Natural killer cell (primary cell): Measurements from ENCODE around the gene TEKT2. TPM values are rescaled to one million over a fixed set of nuclear protein-coding genes. Genes with fewer than 3 reads are reported as not detected.

Source experiments
- ATAC-seq, 3 donors: fragments of 150-1000 bp in 2 of 3; fragments of 200-7000 bp in 1 of 3; cut with Tn5 transposase; 1 replicate in 1 of 3; 2 replicates in 2 of 3; pipeline ENCODE4 v1.10.0; 2021; ENCODE audit warnings: mild to moderate bottlenecking in 2 of 3, moderate library complexity in 2 of 3
- DNase-seq, 2 donors: peaks; one replicate each; pipeline versions ENCODE4 v3.0.0 to v3.0.0-alpha.2; 2013 to 2021; ENCODE audit warnings: mixed read lengths in 1 of 2
- H3K27ac ChIP-seq: one replicate; pipeline ENCODE4 v1.5.1; 2013; ENCODE audit warnings: mild to moderate bottlenecking, low read length
- H3K27me3 ChIP-seq: one replicate; pipeline ENCODE4 v1.6.1; 2013; ENCODE audit warnings: low read length; ENCODE audit not compliant: control insufficient read depth, insufficient read depth
- H3K36me3 ChIP-seq: one replicate; pipeline ENCODE4 v1.6.1; 2013; ENCODE audit warnings: low read length; ENCODE audit not compliant: control insufficient read depth, insufficient read depth
- H3K4me1 ChIP-seq: one replicate; pipeline ENCODE4 v1.6.1; 2013; ENCODE audit warnings: low read length; ENCODE audit not compliant: control insufficient read depth, insufficient read depth
- H3K4me3 ChIP-seq: one replicate; pipeline ENCODE4 v1.5.1; 2013; ENCODE audit warnings: low read length
- H3K9me3 ChIP-seq: one replicate; pipeline ENCODE4 v1.6.1; 2013; ENCODE audit warnings: low read length; ENCODE audit not compliant: control insufficient read depth, insufficient read depth
- H3K27ac Mint-ChIP-seq, 2 donors: one replicate each; pipeline ENCODE4 v1.8.0; 2022; ENCODE audit warnings: mild to moderate bottlenecking in 2 of 2, mixed read lengths in 2 of 2, moderate library complexity in 1 of 2
- H3K27me3 Mint-ChIP-seq, 2 donors: one replicate each; pipeline ENCODE4 v1.8.0; 2022; ENCODE audit warnings: low read depth in 2 of 2, mixed read lengths in 2 of 2
- H3K36me3 Mint-ChIP-seq: one replicate; pipeline ENCODE4 v1.8.0; 2022; ENCODE audit warnings: mixed read lengths
- H3K4me1 Mint-ChIP-seq, 2 donors: one replicate each; pipeline ENCODE4 v1.8.0; 2022; ENCODE audit warnings: mixed read lengths in 2 of 2
- H3K4me3 Mint-ChIP-seq: one replicate; pipeline ENCODE4 v1.8.0; 2022; ENCODE audit warnings: mild to moderate bottlenecking, moderate library complexity, mixed read lengths
- H3K9me3 Mint-ChIP-seq, 2 donors: one replicate each; pipeline ENCODE4 v1.8.0; 2022; ENCODE audit warnings: mixed read lengths in 2 of 2
- WGBS: methylation state at CpG from one replicate; pipeline ENCODE4 v1.1.7; 2013; ENCODE audit warnings: missing lambda C conversion rate; ENCODE audit not compliant: insufficient coverage; 5-methylcytosine and 5-hydroxymethylcytosine counted together
- intact Hi-C: fragments of 100-400 bp; cut with micrococcal nuclease; formaldehyde crosslinking; loops from one replicate; pipeline ENCODE4 v1.14.2; 2022
- total RNA-seq, 4 donors: library from RNA; stranded (reverse); fragments of 120-200 nt in 1 of 4; gene quantifications; one replicate each; pipeline versions ENCODE4 v1.2.3 to v1.2.4, GENCODE V29; 2013 to 2022
- TF ChIP-seq, protein P1 (sequence below): fragments of 200-600 bp; IDR thresholded peaks from one replicate; pipeline ENCODE4 v1.8.0; 2022; ENCODE audit warnings: antibody characterized with exemption

The TEKT2 gene
- total RNA-seq, 3 donors from 2014 or later (not counting 1 experiment from before 2014, with no cell fraction given) = 0.24 to 0.35 TPM; not detected in 1

DNA sequence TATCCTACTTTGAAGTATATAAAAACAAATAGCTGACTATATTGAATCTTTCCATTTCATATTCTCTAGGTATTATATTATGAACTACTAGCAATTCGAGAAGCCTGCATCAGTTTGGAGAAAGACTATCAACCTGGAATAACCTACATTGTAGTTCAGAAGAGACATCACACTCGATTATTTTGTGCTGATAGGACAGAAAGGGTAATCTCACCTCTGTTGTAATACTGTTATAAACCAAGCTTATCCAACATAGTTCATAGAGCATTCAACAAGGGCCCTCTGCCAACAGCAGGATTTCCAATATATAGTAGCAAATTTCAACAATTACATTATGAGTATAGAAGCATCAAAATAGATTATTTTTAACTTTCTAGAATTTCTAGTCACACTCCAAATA is 43.7 kb upstream of the TEKT2 start:
- Mint-ChIP-seq H3K9me3 (no peaks in the 10 kb centered on the region), H3K27me3 (no peaks in the 10 kb centered on the region), H3K36me3 (peaks cover 5% of the 10 kb centered on the region), H3K4me3 (no peak overlapping the region), H3K27ac (no peak overlapping the region), H3K4me1 (no peaks in the 10 kb centered on the region)
- no peak overlapping the region for H3K4me3 ChIP-seq
- H3K36me3 ChIP-seq = peaks cover 50% of the 10 kb centered on the region
- H3K27me3 ChIP-seq = no peaks in the 10 kb centered on the region
- TF ChIP-seq, protein P1, sequence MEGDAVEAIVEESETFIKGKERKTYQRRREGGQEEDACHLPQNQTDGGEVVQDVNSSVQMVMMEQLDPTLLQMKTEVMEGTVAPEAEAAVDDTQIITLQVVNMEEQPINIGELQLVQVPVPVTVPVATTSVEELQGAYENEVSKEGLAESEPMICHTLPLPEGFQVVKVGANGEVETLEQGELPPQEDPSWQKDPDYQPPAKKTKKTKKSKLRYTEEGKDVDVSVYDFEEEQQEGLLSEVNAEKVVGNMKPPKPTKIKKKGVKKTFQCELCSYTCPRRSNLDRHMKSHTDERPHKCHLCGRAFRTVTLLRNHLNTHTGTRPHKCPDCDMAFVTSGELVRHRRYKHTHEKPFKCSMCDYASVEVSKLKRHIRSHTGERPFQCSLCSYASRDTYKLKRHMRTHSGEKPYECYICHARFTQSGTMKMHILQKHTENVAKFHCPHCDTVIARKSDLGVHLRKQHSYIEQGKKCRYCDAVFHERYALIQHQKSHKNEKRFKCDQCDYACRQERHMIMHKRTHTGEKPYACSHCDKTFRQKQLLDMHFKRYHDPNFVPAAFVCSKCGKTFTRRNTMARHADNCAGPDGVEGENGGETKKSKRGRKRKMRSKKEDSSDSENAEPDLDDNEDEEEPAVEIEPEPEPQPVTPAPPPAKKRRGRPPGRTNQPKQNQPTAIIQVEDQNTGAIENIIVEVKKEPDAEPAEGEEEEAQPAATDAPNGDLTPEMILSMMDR = no peak
- intact Hi-C loops = no loop called here
- DNase-seq (no peak), ATAC-seq (no peak)
- 100% methylated on average over 2 of the region's 2 CpGs for WGBS
- no peaks in the 10 kb centered on the region for H3K4me1 ChIP-seq
- no peak overlapping the region for H3K27ac ChIP-seq
- no peaks in the 10 kb centered on the region for H3K9me3 ChIP-seq

- H3K4me1 ChIP-seq = no peaks in the 10 kb centered on the region
- intact Hi-C loops = no loop called here
- H3K27ac ChIP-seq = no peak overlapping the region
- H3K27me3 ChIP-seq = no peaks in the 10 kb centered on the region
- ATAC-seq (no peak), DNase-seq (no peak)
- H3K9me3 ChIP-seq = no peaks in the 10 kb centered on the region
- Mint-ChIP-seq H3K36me3 (peaks cover 10% of the 10 kb centered on the region), H3K27ac (no peak overlapping the region), H3K4me3 (no peak overlapping the region), H3K4me1 (no peaks in the 10 kb centered on the region), H3K27me3 (no peaks in the 10 kb centered on the region), H3K9me3 (peaks cover 0 to 3% of the 10 kb centered on the region in 2 donors)
- TF ChIP-seq, protein P1 = no peak
- peaks cover 14% of the 10 kb centered on the region for H3K36me3 ChIP-seq
- no peak overlapping the region for H3K4me3 ChIP-seq
These were observed 32.1 kb upstream of the TEKT2 start for GRCh38 chr1:36051821-36052220.

- Mint-ChIP-seq H3K36me3 (no peaks in the 10 kb centered on the region), H3K27ac (no peak overlapping the region), H3K4me3 (no peak overlapping the region), H3K27me3 (no peaks in the 10 kb centered on the region), H3K4me1 (no peaks in the 10 kb centered on the region), H3K9me3 (no peaks in the 10 kb centered on the region)
- peaks cover 9% of the 10 kb centered on the region for H3K36me3 ChIP-seq
- intact Hi-C loops = no loop called here
- DNase-seq = no peak
- no peak for ATAC-seq
- no peaks in the 10 kb centered on the region for H3K9me3 ChIP-seq
- H3K27me3 ChIP-seq = no peaks in the 10 kb centered on the region
- no peak overlapping the region for H3K4me3 ChIP-seq
- H3K4me1 ChIP-seq = no peaks in the 10 kb centered on the region
- H3K27ac ChIP-seq = no peak overlapping the region
- TF ChIP-seq, protein P1 = no peak
These were observed 29.9 kb upstream of the TEKT2 start for GRCh38 chr1:36053978-36054377.

GRCh38 chr1:36055706-36056105 is 28.2 kb upstream of the TEKT2 start:
- Histone ChIP-seq H3K27ac (no peak overlapping the region), H3K36me3 (peaks cover 9% of the 10 kb centered on the region), H3K4me3 (no peak overlapping the region), H3K9me3 (no peaks in the 10 kb centered on the region), H3K27me3 (no peaks in the 10 kb centered on the region), H3K4me1 (no peaks in the 10 kb centered on the region)
- intact Hi-C loops = no loop called here
- 97% methylated on average over 4 of the region's 5 CpGs for WGBS
- Mint-ChIP-seq H3K9me3 (no peaks in the 10 kb centered on the region), H3K36me3 (no peaks in the 10 kb centered on the region), H3K4me3 (no peak overlapping the region), H3K27me3 (no peaks in the 10 kb centered on the region), H3K27ac (no peak overlapping the region), H3K4me1 (no peaks in the 10 kb centered on the region)
- ATAC-seq (no peak), DNase-seq (no peak)
- TF ChIP-seq, protein P1 = no peak
